ENCODE results near the gene HTR2C. TPM values are rescaled to one million over a fixed set of nuclear protein-coding genes. Genes with fewer than 3 reads are reported as not detected.
"Not testable (repeated sequence)": the region's sequence is repeated elsewhere in the genome, so short reads cannot be mapped to it uniquely, and the experiment has no call there.

HTR2C gene
- total RNA-seq, 2 donors from 2014 or later: not detected

DNA sequence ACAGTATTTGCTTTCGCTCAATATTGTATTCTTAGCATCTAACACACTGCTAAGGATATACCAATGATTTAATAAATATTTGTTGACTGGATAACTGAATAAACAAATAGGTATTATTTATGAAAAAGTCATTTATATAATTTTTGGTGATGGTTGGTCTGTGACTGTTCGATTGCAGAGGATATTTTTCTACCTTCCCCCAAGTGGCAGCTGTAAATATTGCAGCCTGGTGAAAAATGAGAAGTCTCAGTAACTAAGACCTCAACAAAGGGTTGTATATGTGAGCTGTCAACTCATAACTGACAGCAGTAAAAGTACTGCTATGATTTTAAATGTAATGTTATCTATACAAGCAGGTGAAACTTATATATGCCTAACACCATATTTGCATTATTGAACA lies 36.0 kb downstream of the HTR2C start:
- H3K9me3 ChIP-seq: no peaks in the 10 kb centered on the region
- H3K27ac ChIP-seq: no peak overlapping the region
- no peaks in the 10 kb centered on the region for H3K4me1 ChIP-seq (replicated peaks)
- intact Hi-C loops (cut with DNase I): loop anchor here (10.0 kb wide), 1 partner anchor 335 kb away; no protein-coding TSS in a partner anchor
- H3K36me3 ChIP-seq: no peaks in the 10 kb centered on the region
- 69% methylated on average over 2 of the region's 2 CpGs for WGBS
- TF ChIP-seq, protein P1, sequence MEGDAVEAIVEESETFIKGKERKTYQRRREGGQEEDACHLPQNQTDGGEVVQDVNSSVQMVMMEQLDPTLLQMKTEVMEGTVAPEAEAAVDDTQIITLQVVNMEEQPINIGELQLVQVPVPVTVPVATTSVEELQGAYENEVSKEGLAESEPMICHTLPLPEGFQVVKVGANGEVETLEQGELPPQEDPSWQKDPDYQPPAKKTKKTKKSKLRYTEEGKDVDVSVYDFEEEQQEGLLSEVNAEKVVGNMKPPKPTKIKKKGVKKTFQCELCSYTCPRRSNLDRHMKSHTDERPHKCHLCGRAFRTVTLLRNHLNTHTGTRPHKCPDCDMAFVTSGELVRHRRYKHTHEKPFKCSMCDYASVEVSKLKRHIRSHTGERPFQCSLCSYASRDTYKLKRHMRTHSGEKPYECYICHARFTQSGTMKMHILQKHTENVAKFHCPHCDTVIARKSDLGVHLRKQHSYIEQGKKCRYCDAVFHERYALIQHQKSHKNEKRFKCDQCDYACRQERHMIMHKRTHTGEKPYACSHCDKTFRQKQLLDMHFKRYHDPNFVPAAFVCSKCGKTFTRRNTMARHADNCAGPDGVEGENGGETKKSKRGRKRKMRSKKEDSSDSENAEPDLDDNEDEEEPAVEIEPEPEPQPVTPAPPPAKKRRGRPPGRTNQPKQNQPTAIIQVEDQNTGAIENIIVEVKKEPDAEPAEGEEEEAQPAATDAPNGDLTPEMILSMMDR (IDR thresholded peaks at IDR 0.05): peak in 1 of 4 experiments; percentile 11
- no peak for TF ChIP-seq POLR2A (IDR thresholded peaks at IDR 0.05)
- H3K27me3 ChIP-seq (replicated peaks; ENCODE audit: insufficient read depth): no peaks in the 10 kb centered on the region
- no peak for DNase-seq (ENCODE audit: low spot score)
- H3K4me3 ChIP-seq: no peak overlapping the region

DNA sequence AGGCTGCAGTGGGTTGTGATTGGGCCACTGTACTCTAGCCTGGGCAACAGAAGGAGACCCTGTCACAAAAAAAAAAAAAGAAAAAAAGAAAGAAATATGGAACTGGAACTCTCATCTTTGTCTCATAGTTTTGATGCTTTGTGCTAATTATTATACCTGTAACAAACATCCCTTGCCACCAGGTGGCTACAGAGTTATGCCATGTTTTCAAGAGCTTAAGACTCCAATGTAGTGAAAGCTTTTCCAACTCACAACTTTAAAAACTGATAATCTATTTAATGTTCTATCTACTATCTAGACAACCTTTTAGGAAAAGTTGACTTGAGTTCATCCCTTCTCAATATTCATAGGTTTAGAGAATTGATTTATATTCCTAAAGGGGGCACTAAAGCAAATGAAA lies 42.4 kb downstream of the HTR2C start:
- no peaks in the 10 kb centered on the region for H3K4me1 ChIP-seq (replicated peaks)
- no peak overlapping the region for H3K4me3 ChIP-seq
- no peak for DNase-seq (ENCODE audit: low spot score)
- no peaks in the 10 kb centered on the region for H3K27me3 ChIP-seq (replicated peaks; ENCODE audit: insufficient read depth)
- intact Hi-C loops (cut with DNase I): loop anchor here (10.0 kb wide), 1 partner anchor 328 kb away; no protein-coding TSS in a partner anchor
- TF ChIP-seq, protein P1 (IDR thresholded peaks at IDR 0.05): peak in 2 of 4 experiments; percentile 35 to 41
- no peak for TF ChIP-seq POLR2A (IDR thresholded peaks at IDR 0.05)
- H3K27ac ChIP-seq: no peak overlapping the region
- H3K36me3 ChIP-seq: no peaks in the 10 kb centered on the region
- H3K9me3 ChIP-seq: no peaks in the 10 kb centered on the region

DNA sequence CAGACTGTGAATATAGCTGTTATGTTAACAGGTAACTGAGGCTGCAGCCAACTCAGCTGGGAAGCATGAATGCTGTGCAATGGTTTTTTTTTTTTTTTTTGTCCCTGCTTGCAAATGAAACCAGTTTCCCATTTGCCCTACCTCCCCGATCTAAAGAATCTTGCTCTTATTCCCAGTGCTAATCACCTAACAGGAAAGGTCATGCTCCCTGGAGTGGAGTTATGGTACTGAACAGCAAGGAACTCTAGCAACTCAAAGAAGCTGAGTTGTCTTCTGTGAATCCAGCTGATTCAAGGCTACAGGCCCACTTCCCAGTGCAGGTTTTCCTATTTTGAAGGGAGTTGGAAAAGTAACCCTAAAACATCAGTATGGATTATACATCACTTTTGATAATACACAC lies 52.1 kb downstream of the HTR2C start:
- no peak for DNase-seq (ENCODE audit: low spot score)

DNA sequence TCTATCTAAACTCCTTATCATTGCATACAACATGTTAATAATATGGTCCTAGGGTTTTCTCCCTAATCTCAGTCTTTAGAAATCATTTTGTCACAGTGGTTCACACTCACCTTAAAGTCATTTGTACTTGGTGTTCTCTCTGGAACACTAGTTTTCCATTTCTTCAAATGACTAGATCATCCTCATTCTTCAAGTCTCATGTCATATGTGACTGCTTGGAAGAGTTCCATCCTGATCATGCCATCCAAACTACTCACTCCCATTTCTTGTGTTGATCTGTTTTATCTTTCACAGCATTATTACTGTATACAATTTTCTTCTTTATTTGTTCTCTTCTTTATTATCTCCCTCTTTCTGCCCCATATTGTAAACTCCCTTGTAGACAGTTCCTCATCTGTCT lies 66.5 kb downstream of the HTR2C start:
- Histone ChIP-seq H3K4me1 (replicated peaks) (no peaks in the 10 kb centered on the region), H3K9me3 (no peaks in the 10 kb centered on the region), H3K27me3 (replicated peaks; ENCODE audit: insufficient read depth) (no peaks in the 10 kb centered on the region), H3K4me3 (no peak overlapping the region), H3K27ac (no peak overlapping the region), H3K36me3 (no peaks in the 10 kb centered on the region)
- intact Hi-C loops (cut with DNase I): no loop called here
- TF ChIP-seq, protein P1 (IDR thresholded peaks at IDR 0.05): no peak
- TF ChIP-seq POLR2AphosphoS5 (IDR thresholded peaks at IDR 0.05) (no peak), POLR2A (IDR thresholded peaks at IDR 0.05) (no peak)
- DNase-seq (ENCODE audit: low spot score): no peak

More for the DNA sequence above, 52.1 kb downstream of the HTR2C start:
- Histone ChIP-seq H3K9me3 (no peaks in the 10 kb centered on the region), H3K4me3 (no peak overlapping the region), H3K36me3 (no peaks in the 10 kb centered on the region), H3K4me1 (replicated peaks) (no peaks in the 10 kb centered on the region), H3K27ac (no peak overlapping the region), H3K27me3 (replicated peaks; ENCODE audit: insufficient read depth) (no peaks in the 10 kb centered on the region)
- intact Hi-C loops (cut with DNase I): no loop called here
- WGBS: 60% methylated on average over 1 of the region's 1 CpG
- TF ChIP-seq POLR2AphosphoS5 (IDR thresholded peaks at IDR 0.05) (no peak), POLR2A (IDR thresholded peaks at IDR 0.05) (no peak)
- TF ChIP-seq, protein P1 (IDR thresholded peaks at IDR 0.05): no peak

DNA sequence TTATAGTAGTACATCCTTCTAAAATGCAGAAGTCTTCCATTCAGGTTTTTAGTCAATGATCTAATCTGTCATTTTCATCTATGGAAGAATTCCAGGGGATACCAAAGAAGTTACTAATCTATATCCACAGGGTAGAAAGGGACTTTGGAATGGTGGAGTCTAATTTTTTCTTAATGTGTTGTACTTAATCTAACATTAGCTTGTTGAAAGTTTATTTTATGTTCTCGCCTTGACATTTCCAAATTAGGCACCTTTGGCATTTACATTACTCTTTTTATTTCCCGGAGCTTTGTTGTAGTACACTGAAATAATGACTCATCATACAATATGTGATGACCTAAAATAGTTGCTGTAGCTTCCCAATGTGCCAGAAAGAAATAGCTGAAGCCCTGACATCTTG lies 91.5 kb downstream of the HTR2C start:
- Histone ChIP-seq H3K27me3 (replicated peaks; ENCODE audit: insufficient read depth) (no peaks in the 10 kb centered on the region), H3K9me3 (no peaks in the 10 kb centered on the region), H3K27ac (no peak overlapping the region), H3K4me3 (no peak overlapping the region), H3K4me1 (replicated peaks) (no peaks in the 10 kb centered on the region), H3K36me3 (no peaks in the 10 kb centered on the region)
- intact Hi-C loops (cut with DNase I): no loop called here
- 62% methylated on average over 2 of the region's 2 CpGs for WGBS
- DNase-seq (ENCODE audit: low spot score): no peak
- TF ChIP-seq POLR2AphosphoS5 (IDR thresholded peaks at IDR 0.05) (no peak), POLR2A (IDR thresholded peaks at IDR 0.05) (no peak)
- TF ChIP-seq, protein P1 (IDR thresholded peaks at IDR 0.05): no peak

DNA sequence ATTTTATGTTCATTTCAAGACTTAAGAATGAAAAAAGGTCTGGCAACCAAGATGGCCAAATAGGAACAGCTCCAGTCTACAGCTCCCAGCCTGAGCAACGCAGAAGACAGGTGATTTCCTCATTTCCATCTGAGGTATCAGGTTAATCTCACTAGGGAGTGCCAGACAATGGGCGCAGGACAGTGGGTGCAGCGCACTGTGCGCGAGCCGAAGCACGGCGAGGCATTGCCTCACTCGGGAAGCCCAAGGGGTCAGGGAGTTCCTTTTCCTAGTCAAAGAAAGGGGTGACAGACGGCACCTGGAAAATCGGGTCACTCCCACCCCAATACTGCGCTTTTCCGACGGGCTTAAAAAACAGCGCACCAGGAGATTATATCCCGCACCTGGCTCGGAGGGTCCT lies 116.6 kb downstream of the HTR2C start:
- H3K4me3 ChIP-seq; H3K36me3 ChIP-seq; H3K9me3 ChIP-seq; H3K27me3 ChIP-seq (replicated peaks; ENCODE audit: insufficient read depth); H3K27ac ChIP-seq; intact Hi-C loops (cut with DNase I); DNase-seq (ENCODE audit: low spot score); H3K4me1 ChIP-seq (replicated peaks): not testable (repeated sequence)
- 91% methylated on average over 17 of the region's 17 CpGs for WGBS

All from prostate gland (tissue), 2 donors.